A673 (cell line): ENCODE data around the gene THAP9.

Source experiments
- CTCF ChIP-seq: fragments of 300-800, 200-600 bp; sonication (generic); conservative IDR thresholded peaks from 2 replicates; pipeline ENCODE4 v1.5.1; 2017; ENCODE audit warnings: low read depth, mild to moderate bottlenecking, antibody characterized with exemption, low read length, moderate library complexity, mixed read lengths
- EZH2 ChIP-seq: fragments of 200-600 bp; sonication (generic); IDR thresholded peaks from 2 replicates; pipeline ENCODE4 v1.6.1; 2017; ENCODE audit warnings: borderline replicate concordance, low read depth, mild to moderate bottlenecking, mixed read lengths, antibody characterized with exemption, low read length; ENCODE audit not compliant: poor library complexity, severe bottlenecking

- TF ChIP-seq CTCF, result no peak
- TF ChIP-seq EZH2, result no peak
These were observed 8.1 kb upstream of the THAP9 start for GRCh38 chr4:82892467-82892802.
